Measurements from ENCODE around the gene SNRNP40.

The SNRNP40 gene

DNA sequence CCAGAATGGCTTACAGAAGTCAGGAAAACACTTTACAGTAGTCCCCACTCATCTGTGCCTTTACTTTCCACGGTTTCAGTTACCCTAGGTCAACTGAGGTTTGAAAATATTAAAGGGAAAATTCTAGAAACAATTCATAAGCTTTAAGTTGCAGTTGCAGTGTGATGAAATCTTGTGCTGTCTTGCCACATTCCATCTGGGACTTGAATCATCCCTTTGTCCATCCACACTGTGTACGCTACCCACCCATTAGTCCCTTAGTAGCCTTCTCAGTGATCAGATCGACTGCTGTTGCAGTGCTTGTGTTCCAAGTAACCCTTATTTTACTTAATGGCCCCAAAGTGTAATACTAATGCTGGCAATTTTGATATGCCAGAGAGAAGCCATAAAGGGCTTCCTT is 30.8 kb upstream of the SNRNP40 start:
- Histone ChIP-seq H3K4me3 (no peak overlapping the region), H3K9me3 (no peaks in the 10 kb centered on the region), H3K27ac (no peak overlapping the region), H3K4me1 (no peaks in the 10 kb centered on the region), H3K27me3 (no peaks in the 10 kb centered on the region), H3K36me3 (peaks cover 7 to 30% (median 16%) of the 10 kb centered on the region in 3 donors)
- no peak for DNase-seq
- TF ChIP-seq, protein P1, sequence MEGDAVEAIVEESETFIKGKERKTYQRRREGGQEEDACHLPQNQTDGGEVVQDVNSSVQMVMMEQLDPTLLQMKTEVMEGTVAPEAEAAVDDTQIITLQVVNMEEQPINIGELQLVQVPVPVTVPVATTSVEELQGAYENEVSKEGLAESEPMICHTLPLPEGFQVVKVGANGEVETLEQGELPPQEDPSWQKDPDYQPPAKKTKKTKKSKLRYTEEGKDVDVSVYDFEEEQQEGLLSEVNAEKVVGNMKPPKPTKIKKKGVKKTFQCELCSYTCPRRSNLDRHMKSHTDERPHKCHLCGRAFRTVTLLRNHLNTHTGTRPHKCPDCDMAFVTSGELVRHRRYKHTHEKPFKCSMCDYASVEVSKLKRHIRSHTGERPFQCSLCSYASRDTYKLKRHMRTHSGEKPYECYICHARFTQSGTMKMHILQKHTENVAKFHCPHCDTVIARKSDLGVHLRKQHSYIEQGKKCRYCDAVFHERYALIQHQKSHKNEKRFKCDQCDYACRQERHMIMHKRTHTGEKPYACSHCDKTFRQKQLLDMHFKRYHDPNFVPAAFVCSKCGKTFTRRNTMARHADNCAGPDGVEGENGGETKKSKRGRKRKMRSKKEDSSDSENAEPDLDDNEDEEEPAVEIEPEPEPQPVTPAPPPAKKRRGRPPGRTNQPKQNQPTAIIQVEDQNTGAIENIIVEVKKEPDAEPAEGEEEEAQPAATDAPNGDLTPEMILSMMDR (IDR thresholded peaks at IDR 0.05) = no peak
- intact Hi-C loops (cut with DNase I; ENCODE audit: low total_unique reads) = no loop called here

GRCh38 chr1:31326461-31326860 is 29.9 kb upstream of the SNRNP40 start:
- Histone ChIP-seq H3K27ac (no peak overlapping the region), H3K9me3 (no peaks in the 10 kb centered on the region), H3K36me3 (peaks cover 7 to 36% (median 14%) of the 10 kb centered on the region in 3 donors), H3K27me3 (no peaks in the 10 kb centered on the region), H3K4me3 (no peak overlapping the region), H3K4me1 (no peaks in the 10 kb centered on the region)
- no peak for DNase-seq
- TF ChIP-seq, protein P1 (IDR thresholded peaks at IDR 0.05) = no peak
- intact Hi-C loops (cut with DNase I; ENCODE audit: low total_unique reads) = no loop called here

DNA sequence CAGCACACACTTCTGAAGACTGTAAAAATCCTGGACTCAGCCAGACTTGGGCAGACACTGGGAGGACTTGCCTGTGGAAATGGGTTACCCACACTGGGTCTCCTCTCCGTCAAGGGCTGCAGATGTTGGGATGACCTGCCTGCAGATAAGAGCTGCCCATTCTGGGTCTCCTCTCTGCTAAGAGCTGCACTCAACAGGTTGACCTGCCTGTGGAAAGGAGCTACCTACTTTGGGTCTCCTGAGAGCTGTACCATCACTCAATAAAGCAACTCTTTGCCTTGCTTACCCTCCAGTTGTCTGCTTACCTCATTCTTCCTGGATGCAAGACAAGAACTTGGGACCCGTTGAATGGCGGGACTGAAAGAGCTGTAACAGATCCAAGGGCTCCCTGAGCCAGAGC is 28.4 kb upstream of the SNRNP40 start:
- Histone ChIP-seq H3K27me3 (no peaks in the 10 kb centered on the region), H3K36me3 (peaks cover 18 to 44% (median 25%) of the 10 kb centered on the region in 3 donors), H3K27ac (no peak overlapping the region), H3K4me1 (no peaks in the 10 kb centered on the region), H3K9me3 (no peaks in the 10 kb centered on the region), H3K4me3 (no peak overlapping the region)
- intact Hi-C loops (cut with DNase I; ENCODE audit: low total_unique reads) = no loop called here
- DNase-seq = no peak
- TF ChIP-seq, protein P1 (IDR thresholded peaks at IDR 0.05) = no peak

- TF ChIP-seq, protein P1 (IDR thresholded peaks at IDR 0.05) = no peak
- DNase-seq = no peak
- Histone ChIP-seq H3K27me3 (no peaks in the 10 kb centered on the region), H3K36me3 (peaks cover 23 to 53% (median 34%) of the 10 kb centered on the region in 3 donors), H3K9me3 (no peaks in the 10 kb centered on the region), H3K27ac (no peak overlapping the region), H3K4me1 (no peaks in the 10 kb centered on the region), H3K4me3 (no peak overlapping the region)
- intact Hi-C loops (cut with DNase I; ENCODE audit: low total_unique reads) = no loop called here
Measured at GRCh38 chr1:31324093-31324492, 27.5 kb upstream of the SNRNP40 start.

DNA sequence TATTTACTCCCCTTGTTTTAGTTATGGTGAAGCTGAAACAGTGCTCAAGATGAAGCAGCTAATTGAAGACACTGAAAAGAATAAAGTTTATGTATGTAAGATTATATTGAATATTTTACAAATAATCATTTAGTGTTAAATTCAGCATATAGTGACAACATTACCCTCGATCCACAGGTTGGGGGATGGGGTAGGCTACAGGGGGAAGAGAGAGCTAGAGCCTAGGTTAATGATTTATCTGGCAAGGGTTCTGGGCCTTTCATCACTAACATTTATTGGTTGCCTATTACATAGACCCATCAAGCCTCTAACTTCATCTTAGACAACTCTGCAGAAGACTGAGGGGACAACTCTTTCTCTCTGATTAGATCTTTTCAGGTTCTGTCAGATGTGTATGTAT is 21.6 kb upstream of the SNRNP40 start:
- Histone ChIP-seq H3K27ac (no peak overlapping the region), H3K4me1 (no peaks in the 10 kb centered on the region), H3K36me3 (peaks cover 27 to 75% (median 66%) of the 10 kb centered on the region in 3 donors), H3K9me3 (no peaks in the 10 kb centered on the region), H3K27me3 (no peaks in the 10 kb centered on the region), H3K4me3 (no peak overlapping the region)
- no peak for DNase-seq
- TF ChIP-seq, protein P1 (IDR thresholded peaks at IDR 0.05) = no peak
- intact Hi-C loops (cut with DNase I; ENCODE audit: low total_unique reads) = no loop called here

DNA sequence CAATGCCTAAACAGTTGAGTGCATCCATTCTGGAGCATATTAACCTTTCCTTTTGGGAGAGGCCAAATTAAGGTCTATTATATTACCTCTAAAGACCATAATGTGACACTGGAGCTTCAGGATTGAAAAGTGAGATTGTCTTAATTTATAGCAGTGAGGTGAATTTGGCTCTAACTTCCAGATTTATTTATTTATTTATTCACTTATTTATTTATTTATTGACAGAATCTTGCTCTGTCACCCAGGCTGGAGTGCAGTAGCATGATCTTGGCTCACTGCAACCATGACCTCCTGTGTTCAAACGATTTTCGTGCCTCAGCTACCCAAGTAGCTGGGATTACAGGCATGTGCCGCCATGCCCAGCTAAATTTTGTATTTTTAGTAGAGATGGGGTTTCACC is 19.3 kb upstream of the SNRNP40 start:
- Histone ChIP-seq H3K9me3 (no peaks in the 10 kb centered on the region), H3K36me3 (peaks cover 36 to 82% (median 82%) of the 10 kb centered on the region in 3 donors), H3K27ac (no peak overlapping the region), H3K27me3 (no peaks in the 10 kb centered on the region), H3K4me1 (no peaks in the 10 kb centered on the region), H3K4me3 (no peak overlapping the region)
- TF ChIP-seq, protein P1 (IDR thresholded peaks at IDR 0.05) = no peak
- intact Hi-C loops (cut with DNase I; ENCODE audit: low total_unique reads) = no loop called here
- no peak for DNase-seq
